Activated CD8-positive, alpha-beta memory T cell treated with anti-CD3 and anti-CD28 coated beads, Interleukin-2, amount 50 U/mL, for 1 hour (primary cell): Measurements from ENCODE around the gene FOXM1.
"Not testable (repeated sequence)": the region's sequence is repeated elsewhere in the genome, so short reads cannot be mapped to it uniquely, and the experiment has no call there.

Source experiments
- DNase-seq: peaks from one replicate; pipeline ENCODE4 v3.0.0-alpha.2; 2020; ENCODE audit errors: extremely low read depth

FOXM1 gene

GRCh38 chr12:2886768-2887450 is 9.9 kb upstream of the FOXM1 start:
- DNase-seq, result no peak

DNA sequence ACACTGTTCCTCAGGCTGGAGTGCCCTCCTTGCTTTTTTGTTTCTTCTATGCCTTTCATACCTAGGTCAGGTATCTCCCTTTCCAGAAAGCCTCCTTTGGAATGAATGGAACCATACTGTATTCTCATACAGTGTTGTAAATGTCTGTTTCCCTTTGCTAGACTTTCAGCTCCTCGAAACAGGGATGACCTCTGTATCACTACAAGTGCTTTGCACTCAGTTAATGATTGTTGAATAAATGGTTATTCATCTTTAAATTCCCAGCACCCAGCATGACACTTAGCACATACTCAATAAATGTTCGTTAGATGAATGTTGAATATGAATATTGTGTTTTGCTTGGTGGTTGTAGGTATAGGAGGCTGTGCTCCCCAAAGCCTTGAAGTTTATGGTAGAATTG is 7.8 kb upstream of the FOXM1 start:
- DNase-seq, result no peak

- no peak for DNase-seq
Measured at GRCh38 chr12:2879853-2880252, 2.9 kb upstream of the FOXM1 start.

DNA sequence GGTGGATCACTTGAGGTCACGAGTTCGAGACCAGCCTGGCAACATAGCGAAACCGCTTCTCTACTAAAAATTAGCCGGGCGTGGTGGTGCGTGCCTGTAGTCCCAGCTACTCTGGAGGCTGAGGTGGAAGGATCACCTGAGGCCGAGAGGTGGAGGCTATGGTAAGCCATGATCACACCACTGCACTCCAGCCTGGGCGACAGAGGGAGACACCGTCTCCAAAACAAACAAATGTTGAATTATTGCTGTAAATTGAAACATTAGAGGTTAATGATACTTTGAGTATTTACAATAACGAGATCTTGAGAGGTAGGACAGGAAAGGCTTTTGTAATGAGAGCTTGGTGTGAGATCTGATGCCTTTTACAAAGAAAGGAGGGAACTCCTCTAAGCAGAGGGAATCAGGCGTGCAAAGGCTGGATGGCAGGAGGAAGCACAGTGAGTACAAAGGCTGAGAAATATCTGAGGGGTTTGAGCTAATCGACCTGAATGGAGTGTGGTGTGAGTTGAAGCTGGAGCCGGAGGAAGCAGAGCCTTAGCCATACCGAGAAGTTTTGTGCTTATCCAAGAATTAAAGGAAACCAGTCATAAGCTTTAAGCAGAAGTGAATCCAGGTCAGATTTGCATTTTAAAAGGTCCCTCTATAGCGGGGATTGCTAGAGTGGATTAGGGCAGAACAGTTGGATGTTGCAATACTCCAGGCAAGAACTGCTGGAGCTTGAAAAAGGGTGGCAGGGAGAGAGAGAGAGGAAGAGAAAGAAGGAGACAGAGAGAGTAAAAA is 1.2 kb upstream of the FOXM1 start:
- DNase-seq, result no peak

DNA sequence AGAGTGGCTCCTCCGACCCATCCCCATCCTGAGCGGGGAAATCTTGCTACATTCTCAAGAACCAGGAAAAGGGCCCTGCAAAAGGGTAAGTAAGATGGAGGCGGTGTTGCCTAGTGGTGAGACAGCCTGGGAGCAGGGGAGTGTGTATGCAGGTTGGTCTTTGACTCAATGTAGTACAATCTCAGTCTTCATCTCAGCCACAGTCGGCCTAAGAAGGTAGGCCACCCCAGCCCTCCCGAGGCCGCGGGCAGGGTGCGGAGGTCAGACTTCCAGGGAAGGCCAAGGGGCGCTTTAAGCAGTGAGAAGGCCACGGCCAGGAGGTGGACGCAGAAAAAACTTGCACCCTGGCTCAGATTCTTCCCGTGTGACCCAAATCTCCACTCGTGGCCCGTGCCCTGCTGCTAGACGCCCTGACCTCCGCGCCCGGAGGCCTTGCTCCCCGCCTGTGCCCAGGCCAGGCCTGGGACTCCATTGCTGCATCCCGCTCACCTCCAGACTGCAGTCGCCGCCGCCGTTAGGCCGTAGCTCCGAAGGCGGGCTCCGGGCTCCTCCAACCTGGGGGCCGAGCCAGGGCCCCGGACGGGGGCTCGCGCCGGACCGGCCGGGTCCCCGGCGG is 435 bp downstream of the FOXM1 start:
- DNase-seq, result no peak

GRCh38 chr12:2868986-2869632 is 7.9 kb downstream of the FOXM1 start:
- DNase-seq, result not testable (repeated sequence)

- no peak for DNase-seq
Measured at GRCh38 chr12:2864198-2864597, 12.8 kb downstream of the FOXM1 start.

DNA sequence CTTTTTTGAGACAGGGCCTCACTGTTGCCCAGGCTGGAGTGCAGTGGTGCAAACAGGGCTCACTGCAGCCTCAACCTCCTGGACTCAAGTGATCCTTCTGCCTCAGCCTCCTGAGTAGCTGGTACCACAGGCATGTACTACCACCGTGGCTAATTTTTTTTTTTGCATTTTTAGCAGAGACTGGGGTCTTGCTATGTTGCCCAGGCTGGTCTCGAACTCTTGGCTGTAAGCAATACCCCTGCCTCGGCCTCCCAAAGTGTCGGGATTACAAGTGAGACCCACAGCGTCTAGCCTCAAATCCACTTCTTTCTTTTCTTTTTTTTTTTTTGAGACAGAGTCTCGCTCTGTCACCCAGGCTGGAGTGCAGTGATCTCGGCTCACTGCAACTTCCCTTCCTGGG is 13.6 kb downstream of the FOXM1 start:
- DNase-seq, result not testable (repeated sequence)

GRCh38 chr12:2862876-2863275 is 14.1 kb downstream of the FOXM1 start:
- DNase-seq, result no peak

DNA sequence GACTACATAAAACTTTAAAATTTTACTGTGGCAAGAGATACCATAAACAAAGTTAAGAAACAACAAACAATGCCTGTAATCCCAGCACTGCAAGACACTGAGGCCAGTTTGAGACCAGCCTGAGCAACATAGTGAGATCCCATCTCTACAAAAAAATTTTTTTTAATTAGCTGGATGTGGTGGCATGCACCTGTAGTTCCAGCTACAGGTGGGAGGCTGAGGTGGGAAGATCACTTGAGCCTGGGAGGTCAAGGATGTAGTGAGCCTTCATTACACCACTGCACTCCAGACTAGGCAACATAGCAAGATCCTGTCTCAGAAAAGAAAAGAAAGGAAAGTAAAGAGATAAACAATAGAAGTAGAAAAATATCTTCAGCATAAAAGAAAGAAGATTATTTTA is 16.8 kb downstream of the FOXM1 start:
- DNase-seq, result no peak

DNA sequence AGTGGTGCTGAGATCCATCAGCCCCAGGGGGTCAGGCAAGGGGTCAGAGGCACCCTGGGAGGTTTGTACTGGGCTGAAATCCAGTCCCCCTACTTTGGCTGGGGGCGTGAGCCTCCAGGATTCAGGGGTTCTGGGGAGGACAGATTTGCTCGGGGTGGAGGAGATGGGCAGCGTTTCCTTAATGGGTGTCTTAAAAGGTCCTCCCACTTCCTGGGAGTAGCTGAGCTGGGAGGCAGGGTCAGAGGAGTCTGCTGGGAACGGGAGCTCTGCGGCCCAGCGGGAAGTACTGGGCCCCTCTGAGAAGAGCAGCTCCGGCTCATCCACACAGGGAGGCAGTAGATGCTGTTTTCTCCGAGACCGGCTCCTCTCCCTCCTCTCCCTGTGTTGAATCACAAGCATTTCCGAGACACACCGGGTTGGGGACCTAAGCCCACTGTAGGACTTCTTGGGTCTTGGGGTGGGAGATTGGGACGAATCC is 18.0 kb downstream of the FOXM1 start:
- no peak for DNase-seq

DNA sequence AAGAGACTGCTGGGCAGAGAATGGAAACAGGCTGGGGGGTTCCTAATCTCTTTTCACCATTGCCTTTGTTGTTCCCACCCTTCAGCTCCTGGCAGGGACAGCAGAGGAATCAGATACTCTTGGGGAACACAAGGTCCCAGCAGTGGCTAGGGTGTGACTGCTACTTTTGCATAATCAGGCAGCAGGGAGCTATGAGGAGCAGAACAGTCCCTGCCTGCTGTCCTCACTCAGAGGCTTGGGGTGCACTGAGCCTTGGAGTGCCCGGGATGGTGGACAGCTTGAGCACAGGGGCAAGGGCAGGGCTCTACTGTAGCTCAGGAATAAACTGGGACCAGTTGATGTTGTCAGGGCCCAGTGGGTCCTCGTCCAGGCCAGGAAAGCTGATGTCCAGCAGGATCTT is 18.6 kb downstream of the FOXM1 start:
- DNase-seq, result no peak

DNA sequence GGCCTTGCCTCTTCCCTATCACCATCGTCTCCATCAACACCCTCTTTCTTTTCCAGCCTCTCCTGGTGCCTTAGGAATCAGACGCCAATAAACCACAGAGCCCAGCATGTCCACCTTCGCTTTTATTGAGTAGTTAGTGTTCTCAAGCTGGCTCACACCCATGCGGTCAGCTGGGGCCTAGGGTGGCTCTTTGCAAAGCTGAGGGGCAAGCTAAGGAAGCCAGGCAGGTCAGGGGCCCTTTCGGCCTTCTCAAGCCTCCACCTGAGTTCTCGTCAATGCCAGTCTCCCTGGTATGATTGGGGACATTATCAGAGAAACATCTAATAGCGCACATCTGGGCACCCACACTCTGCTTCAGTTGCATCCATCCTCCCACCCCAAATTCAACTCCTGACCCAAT is 19.4 kb downstream of the FOXM1 start:
- no peak for DNase-seq

GRCh38 chr12:2857021-2857431 is 19.9 kb downstream of the FOXM1 start, which contains the start of gene TEX52:
TEX52 (minus strand) TSS chr12:2857039; CDS start chr12:2857026, 13 bp downstream.
- no peak for DNase-seq

- DNase-seq, result no peak
Measured at GRCh38 chr12:2856051-2856450, 20.9 kb downstream of the FOXM1 start.

- no peak for DNase-seq
Measured at GRCh38 chr12:2855546-2855945, 21.4 kb downstream of the FOXM1 start.

DNA sequence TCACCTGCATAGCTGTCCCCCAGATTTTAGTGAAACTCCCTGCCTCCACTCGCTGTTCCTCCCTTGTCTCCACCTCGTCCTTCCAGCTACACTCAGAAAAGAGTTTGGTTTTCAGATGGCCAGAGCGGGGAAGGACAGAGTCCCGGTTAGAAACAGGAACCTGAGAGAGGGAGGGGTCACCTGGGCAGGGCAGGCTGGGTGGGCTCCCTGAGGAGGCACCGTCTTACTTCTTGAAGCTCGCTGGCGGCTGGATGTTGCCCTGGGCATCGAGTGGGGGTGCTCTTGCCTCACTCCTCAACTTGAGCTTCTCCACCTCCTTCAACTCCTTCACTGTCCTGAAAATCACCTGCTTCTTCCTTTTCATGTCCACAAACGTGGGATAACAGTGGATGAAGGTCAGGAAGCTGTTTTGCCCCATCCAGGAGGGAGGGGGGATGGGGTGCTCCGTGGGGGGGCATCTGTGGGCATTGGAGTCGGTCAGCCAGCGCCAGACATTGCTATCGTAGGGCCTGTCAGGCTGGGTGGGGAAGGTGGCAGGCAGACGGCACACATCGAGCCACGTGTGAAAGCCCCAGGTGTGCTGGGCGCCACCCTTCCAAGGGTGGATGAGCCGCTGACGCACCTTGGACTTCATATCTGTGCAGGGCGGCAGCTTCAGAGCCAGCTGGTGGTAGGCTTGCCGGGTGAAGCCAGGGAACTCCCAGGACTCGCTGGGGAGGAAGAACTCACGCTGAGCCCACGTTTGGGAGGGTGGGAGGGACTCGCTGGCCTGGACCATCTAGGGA is 22.1 kb downstream of the FOXM1 start:
- no peak for DNase-seq

DNA sequence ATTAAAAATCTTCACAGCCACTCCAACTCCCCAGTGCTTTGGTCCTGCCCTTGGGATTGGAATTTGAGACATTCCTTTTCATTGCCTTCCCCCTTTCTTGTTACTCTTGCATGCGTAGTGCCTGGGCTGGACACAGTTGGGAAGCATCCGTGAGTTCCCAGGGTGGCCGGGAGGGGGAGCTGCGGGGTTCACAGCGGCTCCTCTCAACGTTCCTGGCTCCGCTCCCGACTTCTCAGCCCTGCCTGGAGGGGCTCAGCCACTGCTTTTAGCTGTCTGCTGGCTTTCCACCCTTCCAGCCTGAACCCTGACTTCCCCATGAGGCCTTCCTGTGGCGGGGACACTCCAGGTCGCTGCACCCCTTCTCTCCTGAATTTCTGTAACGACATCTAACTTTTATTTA is 23.3 kb downstream of the FOXM1 start:
- no peak for DNase-seq

- DNase-seq, result no peak
Measured at GRCh38 chr12:2851931-2852330, 25.0 kb downstream of the FOXM1 start.

DNA sequence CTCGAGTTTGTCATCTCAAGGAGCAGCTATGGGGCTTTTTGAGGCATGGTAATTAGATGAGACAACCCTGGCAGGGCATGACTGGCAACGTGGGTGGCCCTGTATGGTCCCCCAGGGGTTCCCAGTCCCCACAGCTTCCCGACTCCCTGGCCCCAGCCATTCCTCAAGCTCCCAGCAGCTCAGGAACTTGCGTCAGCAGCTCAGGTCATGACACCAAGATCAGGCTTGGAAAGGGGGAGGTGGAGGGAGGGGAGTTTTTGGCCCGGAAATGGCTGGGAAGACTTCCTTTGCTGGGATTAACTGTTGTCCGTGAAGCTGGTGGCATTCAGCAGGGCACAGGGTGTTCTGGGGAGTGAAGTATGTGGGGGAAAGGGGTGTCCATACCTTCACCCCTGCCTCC is 31.7 kb downstream of the FOXM1 start:
- DNase-seq, result no peak

DNA sequence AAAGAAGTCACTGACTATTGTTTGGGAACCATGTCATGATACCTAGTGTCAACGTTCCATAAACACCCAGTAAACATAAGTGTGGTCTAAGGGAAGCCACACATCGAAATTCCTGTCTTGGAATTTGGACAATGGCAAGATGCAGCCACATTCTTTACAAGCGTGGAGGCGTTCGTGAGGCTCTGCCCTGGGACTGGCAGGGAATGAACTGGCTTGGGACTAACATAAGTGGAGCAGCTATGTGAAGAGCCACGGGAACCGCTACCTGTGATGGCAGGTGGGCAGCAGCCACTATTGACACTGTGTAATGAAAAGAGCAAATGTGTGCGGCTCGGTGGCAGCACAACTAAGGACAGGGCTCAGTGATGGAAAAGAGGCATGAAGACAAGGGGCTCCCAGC is 32.2 kb downstream of the FOXM1 start:
- DNase-seq, result no peak

GRCh38 chr12:2842948-2843347 is 34.0 kb downstream of the FOXM1 start:
- DNase-seq, result no peak
